H1 (cell line): Measurements from ENCODE around the gene KDM8. TPM values are rescaled to one million over a fixed set of nuclear protein-coding genes. Genes with fewer than 3 reads are reported as not detected.

Experiments
- CTCF ChIA-PET: fragments of 300-600 bp; sonication (Branson Sonifier 250); formaldehyde crosslinking; loops from one replicate; lab custom pipeline; 2021; ENCODE audit not compliant: partially characterized antibody; lab: Charles Lee
- POLR2A ChIA-PET: fragments of 300-600 bp; sonication (Branson Sonifier 250); formaldehyde crosslinking; loops from one replicate; lab custom pipeline; 2021; ENCODE audit warnings: inconsistent platforms; ENCODE audit not compliant: partially characterized antibody; lab: Charles Lee
- DNase-seq, 2 experiments: peaks; one replicate each; pipeline versions ENCODE4 v3.0.0 to v3.0.0-alpha.2; 2010 to 2022; ENCODE audit warnings: low spot score in 2 of 2, low read depth in 1 of 2, mixed read lengths in 1 of 2
- FAIRE-seq: peaks from 2 replicates; lab custom pipeline; 2011; peaks lifted over from hg19 to GRCh38; lab: Jason Lieb, UNC
- H2AFZ ChIP-seq: 2 replicates; pipeline ENCODE4 v1.8.1; 2012; ENCODE audit warnings: low read length, inconsistent platforms
- H2AK5ac ChIP-seq: 2 replicates; pipeline ENCODE4 v1.6.1; 2013; ENCODE audit warnings: low read depth, low read length
- H2BK120ac ChIP-seq: replicated peaks from 2 replicates; pipeline ENCODE3; 2013; ENCODE audit warnings: low read depth, low read length, inconsistent platforms
- H2BK12ac ChIP-seq: 2 replicates; pipeline ENCODE4 v1.6.1; 2013; ENCODE audit warnings: low read depth, low read length
- H2BK15ac ChIP-seq: 2 replicates; pipeline ENCODE4 v1.6.1; 2013; ENCODE audit warnings: low read length
- H2BK20ac ChIP-seq: 2 replicates; pipeline ENCODE4 v1.6.1; 2013; ENCODE audit warnings: low read length
- H2BK5ac ChIP-seq: 2 replicates; pipeline ENCODE4 v1.6.1; 2013; ENCODE audit warnings: low read depth, low read length
- H3K14ac ChIP-seq: 2 replicates; pipeline ENCODE4 v1.6.1; 2013; ENCODE audit warnings: inconsistent platforms; ENCODE audit not compliant: insufficient read length
- H3K18ac ChIP-seq: 2 replicates; pipeline ENCODE4 v1.6.1; 2013; ENCODE audit warnings: low read length; ENCODE audit errors: extremely low read depth
- H3K23ac ChIP-seq: 2 replicates; pipeline ENCODE4 v1.6.1; 2013; ENCODE audit warnings: inconsistent platforms; ENCODE audit not compliant: insufficient read length
- H3K23me2 ChIP-seq: 2 replicates; pipeline ENCODE4 v1.6.1; 2013; ENCODE audit warnings: low read depth, low read length
- H3K27ac ChIP-seq: 2 replicates; pipeline ENCODE4 v1.6.1; 2011; ENCODE audit warnings: low read depth, low read length, inconsistent platforms
- H3K27me3 ChIP-seq, 4 experiments: replicated peaks in 1 of 4; 1 replicate in 1 of 4; 2 replicates in 3 of 4; pipeline versions ENCODE4 v1.6.1 to v1.8.1; 2011 to 2013; ENCODE audit warnings: low read length in 3 of 4, mild to moderate bottlenecking in 3 of 4, inconsistent platforms in 2 of 4, mixed read lengths in 2 of 4, moderate library complexity in 1 of 4; ENCODE audit not compliant: control insufficient read depth in 3 of 4, insufficient read depth in 3 of 4; ENCODE audit errors: extremely low read depth in 1 of 4
- H3K36me3 ChIP-seq, 4 experiments: 2 replicates each; pipeline versions ENCODE4 v1.6.1 to v1.8.1; 2011 to 2013; ENCODE audit warnings: mild to moderate bottlenecking in 4 of 4, low read length in 3 of 4, moderate library complexity in 2 of 4, control low read depth in 1 of 4, inconsistent platforms in 1 of 4; ENCODE audit not compliant: insufficient read depth in 4 of 4, control insufficient read depth in 2 of 4
- H3K4ac ChIP-seq: replicated peaks from 2 replicates; pipeline ENCODE3; 2013; ENCODE audit warnings: low read length, low read depth, mixed read lengths, inconsistent platforms; ENCODE audit not compliant: insufficient read length
- H3K4me1 ChIP-seq, 4 experiments: replicated peaks in 1 of 4; 1 replicate in 1 of 4; 2 replicates in 3 of 4; pipeline versions ENCODE4 v1.6.1 to v1.8.1; 2011 to 2013; ENCODE audit warnings: low read length in 3 of 4, inconsistent platforms in 2 of 4, mixed read lengths in 1 of 4; ENCODE audit not compliant: insufficient read depth in 4 of 4, control insufficient read depth in 3 of 4
- H3K4me2 ChIP-seq, 2 experiments: 2 replicates each; pipeline versions ENCODE4 v1.6.1 to v1.8.1; 2011 to 2013; ENCODE audit warnings: low read depth in 2 of 2, low read length in 2 of 2, control low read depth in 1 of 2, inconsistent platforms in 1 of 2, mild to moderate bottlenecking in 1 of 2; ENCODE audit not compliant: insufficient read depth in 1 of 2
- H3K4me3 ChIP-seq, 4 experiments: fragments of 200-600, 300-600 bp in 1 of 4; sonication (generic), shearing (Covaris generic), sonication (Bioruptor Twin) in 1 of 4; 2 replicates each; pipeline versions ENCODE4 v1.5.1 to v1.8.1; 2011 to 2016; ENCODE audit warnings: low read length in 4 of 4, low read depth in 3 of 4, control low read depth in 2 of 4, inconsistent platforms in 2 of 4, mild to moderate bottlenecking in 2 of 4, mixed read lengths in 1 of 4, moderate library complexity in 1 of 4; ENCODE audit not compliant: insufficient read depth in 2 of 4; ENCODE audit errors: extremely low read depth in 1 of 4
- H3K56ac ChIP-seq: replicated peaks from 2 replicates; pipeline ENCODE3; 2013; ENCODE audit warnings: low read depth, mild to moderate bottlenecking, mixed read lengths, low read length, inconsistent platforms; ENCODE audit not compliant: insufficient read length
- H3K79me1 ChIP-seq: 2 replicates; pipeline ENCODE4 v1.6.1; 2013; ENCODE audit warnings: low read depth, low read length, control low read depth
- H3K79me2 ChIP-seq, 2 experiments: 2 replicates each; pipeline versions ENCODE4 v1.6.1 to v1.8.1; 2012 to 2013; ENCODE audit warnings: low read length in 2 of 2, mild to moderate bottlenecking in 2 of 2, inconsistent platforms in 1 of 2; ENCODE audit not compliant: insufficient read depth in 2 of 2, control insufficient read depth in 1 of 2
- H3K9ac ChIP-seq, 4 experiments: replicated peaks in 1 of 4; 1 replicate in 1 of 4; 2 replicates in 3 of 4; pipeline versions ENCODE4 v1.6.1 to v1.8.1; 2011 to 2013; ENCODE audit warnings: low read depth in 3 of 4, low read length in 3 of 4, control low read depth in 2 of 4, mild to moderate bottlenecking in 2 of 4, moderate library complexity in 2 of 4, inconsistent platforms in 1 of 4; ENCODE audit errors: extremely low read depth in 1 of 4
- H3K9me3 ChIP-seq, 2 experiments: 2 replicates each; pipeline versions ENCODE4 v1.6.1 to v1.8.1; 2012 to 2013; ENCODE audit warnings: mild to moderate bottlenecking in 2 of 2, moderate library complexity in 2 of 2, control low read depth in 1 of 2, inconsistent platforms in 1 of 2, low read depth in 1 of 2, low read length in 1 of 2, mixed read lengths in 1 of 2; ENCODE audit not compliant: insufficient read depth in 2 of 2
- H4K20me1 ChIP-seq, 2 experiments: replicated peaks in 1 of 2; 2 replicates each; pipeline versions ENCODE3 to v1.8.1; 2011 to 2013; ENCODE audit warnings: inconsistent platforms in 2 of 2, low read length in 2 of 2, mild to moderate bottlenecking in 1 of 2; ENCODE audit not compliant: insufficient read depth in 2 of 2, control insufficient read depth in 1 of 2
- H4K5ac ChIP-seq: 2 replicates; pipeline ENCODE4 v1.6.1; 2013; ENCODE audit warnings: low read length, low read depth, mixed read lengths, inconsistent platforms; ENCODE audit not compliant: insufficient read length
- H4K8ac ChIP-seq: 2 replicates; pipeline ENCODE4 v1.8.0; 2013; ENCODE audit warnings: mild to moderate bottlenecking, moderate library complexity, low read length, inconsistent platforms; ENCODE audit not compliant: insufficient read depth; ENCODE audit errors: extremely low read depth
- H4K91ac ChIP-seq: replicated peaks from 2 replicates; pipeline ENCODE3; 2013; ENCODE audit warnings: low read length, mixed read lengths, inconsistent platforms; ENCODE audit not compliant: insufficient read length
- CEBPB ChIP-seq: IDR thresholded peaks from 2 replicates; pipeline ENCODE4 v1.6.1; 2012; ENCODE audit warnings: low read depth, low read length
- CREB1 ChIP-seq: IDR thresholded peaks from 2 replicates; pipeline ENCODE4 v1.6.1; 2012; ENCODE audit warnings: inconsistent platforms
- EGR1 ChIP-seq: IDR thresholded peaks from 2 replicates; pipeline ENCODE4 v1.6.1; 2011; ENCODE audit warnings: low read depth, low read length, borderline replicate concordance
- GABPA ChIP-seq: IDR thresholded peaks from 2 replicates; pipeline ENCODE4 v1.6.1; 2011; ENCODE audit warnings: mild to moderate bottlenecking, low read length, moderate library complexity, borderline replicate concordance; ENCODE audit not compliant: insufficient read depth
- MAFK ChIP-seq: IDR thresholded peaks from 2 replicates; pipeline ENCODE4 v1.6.1; 2012; ENCODE audit warnings: low read depth, mild to moderate bottlenecking, improper control_type of control experiment, low read length
- POLR2A ChIP-seq, 2 experiments: IDR thresholded peaks; 1 replicate in 1 of 2; 2 replicates in 1 of 2; pipeline ENCODE4 v1.6.1; 2011; ENCODE audit warnings: low read depth in 2 of 2, low read length in 2 of 2, mild to moderate bottlenecking in 2 of 2; ENCODE audit errors: control extremely low read depth in 1 of 2
- RBBP5 ChIP-seq: IDR thresholded peaks from 2 replicates; pipeline ENCODE4 v1.7.1; 2012; ENCODE audit warnings: low read depth, mild to moderate bottlenecking, inconsistent platforms, low read length, moderate library complexity, borderline replicate concordance
- RXRA ChIP-seq: IDR thresholded peaks from 2 replicates; pipeline ENCODE4 v1.6.1; 2011; ENCODE audit warnings: low read depth, mild to moderate bottlenecking, low read length, moderate library complexity; ENCODE audit not compliant: insufficient read depth
- SRF ChIP-seq: IDR thresholded peaks from 2 replicates; pipeline ENCODE4 v1.6.1; 2011; ENCODE audit warnings: mild to moderate bottlenecking, low read depth, low read length, moderate library complexity
- TAF7 ChIP-seq: optimal IDR thresholded peaks from 2 replicates; pipeline ENCODE3; 2011; ENCODE audit warnings: low read depth, mild to moderate bottlenecking, inconsistent platforms, low read length, moderate library complexity, borderline replicate concordance
- TBP ChIP-seq: IDR thresholded peaks from 2 replicates; pipeline ENCODE4 v1.6.1; 2011; ENCODE audit warnings: low read depth, low read length, improper control_type of control experiment
- USF2 ChIP-seq: IDR thresholded peaks from 2 replicates; pipeline ENCODE4 v1.6.1; 2011; ENCODE audit warnings: low read length, improper control_type of control experiment
- WGBS, 2 experiments: shearing (Covaris generic) in 1 of 2; methylation state at CpG; one replicate each; pipeline versions ENCODE4 v1.1.6 to v1.1.7; 2013 to 2015; ENCODE audit warnings: low lambda C conversion rate in 2 of 2, mixed read lengths in 2 of 2, inconsistent platforms in 1 of 2, low coverage in 1 of 2, missing lambda C conversion rate in 1 of 2; ENCODE audit not compliant: insufficient replicate concordance in 2 of 2, insufficient coverage in 1 of 2, insufficient read length in 1 of 2; ENCODE audit errors: extremely low coverage in 1 of 2, missing lambda C conversion rate in 1 of 2; 5-methylcytosine and 5-hydroxymethylcytosine counted together
- polyA plus RNA-seq, 7 experiments: library from polyadenylated mRNA; depleted of rRNA in 3 of 7; stranded (reverse) in 5 of 7; unstranded in 2 of 7; fragments of >200 nt in 5 of 7; fragments of 200-250 nt in 2 of 7; gene quantifications; 1 replicate in 5 of 7; 2 replicates in 1 of 7; 4 replicates in 1 of 7; pipeline versions ENCODE4 v1.2.1 to v1.2.3, GENCODE V29; 2011 to 2013; ENCODE audit warnings: missing spikeins in 2 of 7, mixed read lengths in 2 of 7
- total RNA-seq: library from RNA; stranded (reverse); fragmentation: NEBNext Ultra II Directional; extraction: Animal tissue kit (Norgen Biotek cat#: 25700); gene quantifications from 2 replicates; pipeline ENCODE4 v1.2.1, GENCODE V29; 2021

The KDM8 gene
- total and polyA plus RNA-seq, 2 of the 8 experiments (the other 6 are each of a cell fraction or from before 2014, with no cell fraction given) = 10.3 to 12.8 TPM

GRCh38 chr16:27232061-27232900, 29.0 kb downstream of the KDM8 start:
- no peak overlapping the region for H2BK120ac ChIP-seq
- 89% methylated on average over 26 of the region's 26 CpGs; no CpG with 5 or more reads in 1 of the 2 experiments for WGBS, 2 experiments
- H3K4me2 ChIP-seq = no peak overlapping the region
- no peak overlapping the region for H2BK12ac ChIP-seq
- H4K91ac ChIP-seq = no peak overlapping the region
- no peak for DNase-seq
- H3K4me1 ChIP-seq = no peaks in the 10 kb centered on the region; a peak in 1 of 7 replicates
- no peak overlapping the region for H3K14ac ChIP-seq
- H3K9ac ChIP-seq = no peak overlapping the region
- no peak overlapping the region for H4K5ac ChIP-seq
- H3K36me3 ChIP-seq = 0 out of 8 replicates have a peak, but pooled peaks cover 0 to 3% (median 0%) of the 10 kb centered on the region in 4 experiments
- H3K9me3 ChIP-seq = no peaks in the 10 kb centered on the region
- H2BK15ac ChIP-seq = no peak overlapping the region
- no peak overlapping the region for H2BK20ac ChIP-seq
- no peak overlapping the region for H4K8ac ChIP-seq
- H2AK5ac ChIP-seq = no peak overlapping the region
- ChIA-PET POLR2A (interaction anchor here (0.6 kb wide), 1 partner anchor 8 kb away, joined by 4 read pairs; no protein-coding TSS in a partner anchor), CTCF (interaction anchor here (0.8 to 17.4 kb wide), 6 partner anchors 12 to 217 kb away, joined by 3 to 241 read pairs (median 4); no protein-coding TSS in a partner anchor)
- no peaks in the 10 kb centered on the region for H3K79me2 ChIP-seq
- H3K23me2 ChIP-seq = no peaks in the 10 kb centered on the region
- H3K79me1 ChIP-seq = no peaks in the 10 kb centered on the region
- FAIRE-seq = no peak
- no peaks in the 10 kb centered on the region for H3K27me3 ChIP-seq
- H3K27ac ChIP-seq = no peak overlapping the region
- no peak overlapping the region for H3K4ac ChIP-seq
- no peak overlapping the region for H3K56ac ChIP-seq
- H2AFZ ChIP-seq = no peak overlapping the region
- H3K23ac ChIP-seq = no peak overlapping the region
- no peak overlapping the region for H3K18ac ChIP-seq
- peaks cover 0 to 1% of the 10 kb centered on the region in 2 experiments for H4K20me1 ChIP-seq
- no peak overlapping the region for H2BK5ac ChIP-seq
- H3K4me3 ChIP-seq = no peak overlapping the region
- no peak for TF ChIP-seq RXRA
- no peak for TF ChIP-seq TBP
- no peak for TF ChIP-seq SRF
- no peak for TF ChIP-seq MAFK
- TF ChIP-seq USF2 = no peak
- no peak for TF ChIP-seq CREB1
- TF ChIP-seq RBBP5 = no peak
- TF ChIP-seq EGR1 = no peak
- TF ChIP-seq TAF7 = no peak
- TF ChIP-seq POLR2A (IDR thresholded peaks at IDR 0.05; ENCODE audit: control extremely low read depth in 1 of 2, low read depth in 2 of 2, low read length in 2 of 2) = no peak
- TF ChIP-seq CEBPB = no peak
- no peak for TF ChIP-seq GABPA
